ENCODE results near the gene SPATA2L. TPM values are rescaled to one million over a fixed set of nuclear protein-coding genes. Genes with fewer than 3 reads are reported as not detected.

Gene SPATA2L
- total RNA-seq, 1 donor from 2014 or later, result 10.8 TPM

DNA sequence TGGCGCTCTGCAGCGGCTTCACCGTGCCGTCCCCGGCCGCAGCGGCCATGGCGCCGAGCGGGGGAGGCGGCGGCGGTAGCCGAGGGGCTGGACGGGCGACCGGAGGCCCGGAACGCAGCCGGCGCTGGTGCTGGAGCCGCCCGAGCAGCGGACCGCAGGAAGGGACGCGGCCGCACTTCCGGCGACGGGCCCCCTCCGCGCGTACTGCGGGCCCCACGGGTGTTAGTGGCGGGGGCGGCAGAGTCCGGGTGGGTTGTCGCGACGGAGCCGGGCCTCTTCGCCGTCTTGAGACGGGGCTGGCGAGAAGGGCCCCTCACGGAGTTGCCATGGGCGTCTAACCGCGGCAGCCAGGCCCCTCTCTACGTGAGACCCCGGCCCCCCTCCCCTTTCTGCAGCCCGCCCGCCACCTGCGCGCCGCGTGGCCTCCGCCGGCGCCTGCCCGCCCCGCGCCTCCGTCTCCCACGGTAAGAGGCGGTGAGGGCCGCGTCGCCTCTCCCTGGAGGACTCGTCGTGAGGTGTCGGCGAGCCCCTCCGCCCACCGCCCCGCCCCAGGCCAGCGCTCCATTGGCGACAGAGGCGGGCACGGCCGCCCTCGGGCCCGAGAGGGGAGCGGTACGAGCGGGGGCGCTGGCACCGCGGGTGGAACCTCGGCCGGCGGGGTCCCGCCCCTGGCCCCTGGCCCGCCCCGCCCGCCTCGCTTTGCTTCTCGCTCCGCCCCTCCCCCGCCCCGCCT lies 19.5 kb upstream of the SPATA2L start, which contains the start of the genes VPS9D1 and ZNF276:
VPS9D1 (minus strand) TSS at position 86 of the 733 bp plus-strand sequence; CDS start at position 49, 37 bp downstream.
ZNF276 (plus strand) TSS at position 725 of the 733 bp plus-strand sequence. CDS start 104 bp downstream, outside the sequence.
- Mint-ChIP-seq H3K27ac (ENCODE audit: unreplicated experiment) (peak within 1 kb of the TSS; percentile 86), H3K9me3 (ENCODE audit: unreplicated experiment) (no peaks in the 10 kb centered on the region), H3K27me3 (ENCODE audit: low read depth, unreplicated experiment) (no peaks in the 10 kb centered on the region), H3K36me3 (ENCODE audit: low read depth, unreplicated experiment) (peaks cover 10% of the 10 kb centered on the region), H3K4me1 (ENCODE audit: low read depth, unreplicated experiment) (peaks cover 23% of the 10 kb centered on the region), H3K4me3 (ENCODE audit: unreplicated experiment) (peak within 1 kb of the TSS; percentile 88)
- no peak for FAIRE-seq
- peak within 1 kb of the TSS; percentile 83 for H3K9ac ChIP-seq (ENCODE audit: low read length)
- H3K27me3 ChIP-seq (ENCODE audit: insufficient read depth, low read length), result no peaks in the 10 kb centered on the region
- H3K9me3 ChIP-seq (ENCODE audit: insufficient read depth, low read depth, low read length), result no peaks in the 10 kb centered on the region
- peak within 1 kb of the TSS; percentile 68 for H3K27ac ChIP-seq (ENCODE audit: low read depth, low read length)
- peaks cover 6% of the 10 kb centered on the region for H3K36me3 ChIP-seq (ENCODE audit: insufficient read depth, low read length)
- peaks cover 35% of the 10 kb centered on the region for H3K4me1 ChIP-seq (ENCODE audit: insufficient read depth, low read length)
- H2AFZ ChIP-seq (ENCODE audit: low read depth, low read length), result peak within 1 kb of the TSS; percentile 71
- peak within 1 kb of the TSS; percentile 92 for H3K4me3 ChIP-seq (ENCODE audit: insufficient read depth, low read depth, low read length)
- peak; percentile 56 for DNase-seq (ENCODE audit: low read depth)
- H3K79me2 ChIP-seq (ENCODE audit: insufficient read depth, low read length), result peaks cover 51% of the 10 kb centered on the region
- TF ChIP-seq EZH2 (IDR thresholded peaks at IDR 0.05; ENCODE audit: insufficient read depth, low read length) (no peak), CTCF (IDR thresholded peaks at IDR 0.05; ENCODE audit: insufficient read depth, low read depth, low read length) (no peak)
- H4K20me1 ChIP-seq (ENCODE audit: insufficient read depth, low read length), result peaks cover 33% of the 10 kb centered on the region
- peak within 1 kb of the TSS; percentile 100 for H3K4me2 ChIP-seq (ENCODE audit: low read length)

DNA sequence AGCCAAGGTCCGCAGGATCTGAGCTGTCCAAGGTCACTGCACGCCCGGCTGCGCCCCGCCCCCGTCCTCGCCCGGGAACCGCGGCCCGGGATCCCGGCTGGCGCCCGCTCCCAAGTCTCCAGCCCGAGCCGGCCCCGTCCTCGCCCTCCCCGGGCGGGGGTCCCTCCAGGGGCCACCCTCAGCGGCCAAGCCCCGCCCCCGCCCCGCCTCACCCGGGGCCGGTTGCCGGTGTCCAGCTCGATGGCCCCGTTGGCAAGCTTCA lies 19.0 kb upstream of the SPATA2L start:
- peaks cover 46% of the 10 kb centered on the region for H3K79me2 ChIP-seq (ENCODE audit: insufficient read depth, low read length)
- FAIRE-seq (no peak), DNase-seq (ENCODE audit: low read depth) (no peak)
- H3K4me3 ChIP-seq (ENCODE audit: insufficient read depth, low read depth, low read length), result peak overlapping the region; percentile 92
- peaks cover 31% of the 10 kb centered on the region for H4K20me1 ChIP-seq (ENCODE audit: insufficient read depth, low read length)
- H3K27me3 Mint-ChIP-seq (ENCODE audit: low read depth, unreplicated experiment), result no peaks in the 10 kb centered on the region
- H3K27ac ChIP-seq (ENCODE audit: low read depth, low read length), result peak overlapping the region; percentile 68
- TF ChIP-seq EZH2 (IDR thresholded peaks at IDR 0.05; ENCODE audit: insufficient read depth, low read length) (no peak), CTCF (IDR thresholded peaks at IDR 0.05; ENCODE audit: insufficient read depth, low read depth, low read length) (no peak)
- H3K9me3 ChIP-seq (ENCODE audit: insufficient read depth, low read depth, low read length), result no peaks in the 10 kb centered on the region
- H3K9me3 Mint-ChIP-seq (ENCODE audit: unreplicated experiment), result no peaks in the 10 kb centered on the region
- peak overlapping the region; percentile 83 for H3K9ac ChIP-seq (ENCODE audit: low read length)
- H2AFZ ChIP-seq (ENCODE audit: low read depth, low read length), result peak overlapping the region; percentile 71
- no peaks in the 10 kb centered on the region for H3K27me3 ChIP-seq (ENCODE audit: insufficient read depth, low read length)
- peaks cover 2% of the 10 kb centered on the region for H3K36me3 ChIP-seq (ENCODE audit: insufficient read depth, low read length)
- peak overlapping the region; percentile 88 for H3K4me3 Mint-ChIP-seq (ENCODE audit: unreplicated experiment)
- H3K4me1 ChIP-seq (ENCODE audit: insufficient read depth, low read length), result peaks cover 35% of the 10 kb centered on the region
- peak overlapping the region; percentile 86 for H3K27ac Mint-ChIP-seq (ENCODE audit: unreplicated experiment)
- H3K36me3 Mint-ChIP-seq (ENCODE audit: low read depth, unreplicated experiment), result peaks cover 10% of the 10 kb centered on the region
- H3K4me1 Mint-ChIP-seq (ENCODE audit: low read depth, unreplicated experiment), result peaks cover 23% of the 10 kb centered on the region
- peak overlapping the region; percentile 100 for H3K4me2 ChIP-seq (ENCODE audit: low read length)
